HG03025 (cell line): Measurements from ENCODE around the gene ITPR3.

ENCODE experiments used
- ATAC-seq: cut with Tn5 transposase; IDR thresholded peaks from one replicate; pipeline ENCODE4 v1.9.1; 2021; ENCODE audit warnings: mild to moderate bottlenecking, moderate library complexity; ENCODE audit not compliant: unreplicated experiment, low FRiP score

Gene ITPR3

GRCh38 chr6:33744895-33745546 is 123.9 kb downstream of the ITPR3 start:
- no peak for ATAC-seq

- no peak for ATAC-seq
Observed at GRCh38 chr6:33745548-33745947, 124.4 kb downstream of the ITPR3 start.
